ENCODE data around the gene EIF2AK3.

EIF2AK3 gene

DNA sequence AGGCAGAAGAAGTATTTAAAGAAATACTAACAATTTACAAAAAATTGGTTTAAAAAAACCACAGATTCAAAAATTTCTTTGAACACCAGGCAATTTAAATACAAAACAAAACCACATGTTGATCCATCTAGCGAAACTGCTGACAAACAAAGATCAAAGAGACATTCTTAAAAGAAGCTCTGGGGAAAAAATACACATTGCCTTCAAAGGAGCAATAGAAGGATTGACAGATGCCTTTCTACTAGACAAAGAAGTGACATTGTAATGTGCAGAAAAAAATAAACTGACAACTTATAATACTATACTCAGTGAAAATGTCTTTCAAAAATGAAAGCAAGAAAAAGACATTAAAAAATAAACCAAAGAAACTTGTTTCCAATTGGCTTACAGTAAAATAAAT lies 12.6 kb upstream of the EIF2AK3 start:
- H3K79me2 ChIP-seq (ENCODE audit: insufficient read depth, low read length), result no peaks in the 10 kb centered on the region
- H3K27me3 ChIP-seq (ENCODE audit: insufficient read depth, low read length, poor library complexity), result peaks cover 4% of the 10 kb centered on the region
- no peak overlapping the region for H3K27ac ChIP-seq (ENCODE audit: low read length)
- no peaks in the 10 kb centered on the region for H3K9me3 ChIP-seq (ENCODE audit: insufficient read depth, low read length, severe bottlenecking)
- no peak overlapping the region for H3K4me3 ChIP-seq (ENCODE audit: low read depth in 1 of 2, low read length in 2 of 2)
- no peaks in the 10 kb centered on the region for H3K36me3 ChIP-seq (ENCODE audit: insufficient read depth, low read length)
- H2AFZ ChIP-seq (ENCODE audit: low read depth, low read length), result no peak overlapping the region
- H3K9ac ChIP-seq (ENCODE audit: low read depth, low read length), result no peak overlapping the region
- DNase-seq, result no peak
- H3K4me1 ChIP-seq (ENCODE audit: insufficient read depth, low read length), result no peaks in the 10 kb centered on the region
- TF ChIP-seq EZH2 (IDR thresholded peaks at IDR 0.05; ENCODE audit: borderline replicate concordance, low read depth, low read length, severe bottlenecking), result no peak
- no peak for TF ChIP-seq CTCF (IDR thresholded peaks at IDR 0.05; ENCODE audit: borderline replicate concordance, extremely low read depth, low read length, poor library complexity, severe bottlenecking)
- H3K4me2 ChIP-seq (ENCODE audit: insufficient read depth, low read length), result no peak overlapping the region
- H4K20me1 ChIP-seq (ENCODE audit: insufficient read depth, low read length), result no peaks in the 10 kb centered on the region
- no peak for ATAC-seq (ENCODE audit: insufficient read depth, low read depth)

- H3K4me3 ChIP-seq (ENCODE audit: low read depth in 1 of 2, low read length in 2 of 2), result no peak overlapping the region
- H3K9ac ChIP-seq (ENCODE audit: low read depth, low read length), result no peak overlapping the region
- peaks cover 4% of the 10 kb centered on the region for H3K27me3 ChIP-seq (ENCODE audit: insufficient read depth, low read length, poor library complexity)
- DNase-seq (no peak), ATAC-seq (ENCODE audit: insufficient read depth, low read depth) (no peak)
- no peak for TF ChIP-seq CTCF (IDR thresholded peaks at IDR 0.05; ENCODE audit: borderline replicate concordance, extremely low read depth, low read length, poor library complexity, severe bottlenecking)
- TF ChIP-seq EZH2 (IDR thresholded peaks at IDR 0.05; ENCODE audit: borderline replicate concordance, low read depth, low read length, severe bottlenecking), result no peak
- H2AFZ ChIP-seq (ENCODE audit: low read depth, low read length), result no peak overlapping the region
- H3K4me1 ChIP-seq (ENCODE audit: insufficient read depth, low read length), result no peaks in the 10 kb centered on the region
- no peaks in the 10 kb centered on the region for H3K36me3 ChIP-seq (ENCODE audit: insufficient read depth, low read length)
- no peak overlapping the region for H3K4me2 ChIP-seq (ENCODE audit: insufficient read depth, low read length)
- H3K27ac ChIP-seq (ENCODE audit: low read length), result no peak overlapping the region
- no peaks in the 10 kb centered on the region for H3K9me3 ChIP-seq (ENCODE audit: insufficient read depth, low read length, severe bottlenecking)
- H3K79me2 ChIP-seq (ENCODE audit: insufficient read depth, low read length), result no peaks in the 10 kb centered on the region
- H4K20me1 ChIP-seq (ENCODE audit: insufficient read depth, low read length), result no peaks in the 10 kb centered on the region
Measured at GRCh38 chr2:88638743-88639142, 11.5 kb upstream of the EIF2AK3 start.

GRCh38 chr2:88638123-88638650 lies 10.9 kb upstream of the EIF2AK3 start:
- Histone ChIP-seq H3K4me3 (ENCODE audit: low read depth in 1 of 2, low read length in 2 of 2) (no peak overlapping the region), H3K36me3 (ENCODE audit: insufficient read depth, low read length) (no peaks in the 10 kb centered on the region), H3K9me3 (ENCODE audit: insufficient read depth, low read length, severe bottlenecking) (no peaks in the 10 kb centered on the region), H3K9ac (ENCODE audit: low read depth, low read length) (no peak overlapping the region), H2AFZ (ENCODE audit: low read depth, low read length) (no peak overlapping the region), H3K27ac (ENCODE audit: low read length) (no peak overlapping the region), H3K79me2 (ENCODE audit: insufficient read depth, low read length) (no peaks in the 10 kb centered on the region), H4K20me1 (ENCODE audit: insufficient read depth, low read length) (no peaks in the 10 kb centered on the region), H3K27me3 (ENCODE audit: insufficient read depth, low read length, poor library complexity) (peaks cover 4% of the 10 kb centered on the region), H3K4me2 (ENCODE audit: insufficient read depth, low read length) (no peak overlapping the region), H3K4me1 (ENCODE audit: insufficient read depth, low read length) (no peaks in the 10 kb centered on the region)
- ATAC-seq (ENCODE audit: insufficient read depth, low read depth) (no peak), DNase-seq (no peak)
- no peak for TF ChIP-seq CTCF (IDR thresholded peaks at IDR 0.05; ENCODE audit: borderline replicate concordance, extremely low read depth, low read length, poor library complexity, severe bottlenecking)
- no peak for TF ChIP-seq EZH2 (IDR thresholded peaks at IDR 0.05; ENCODE audit: borderline replicate concordance, low read depth, low read length, severe bottlenecking)

DNA sequence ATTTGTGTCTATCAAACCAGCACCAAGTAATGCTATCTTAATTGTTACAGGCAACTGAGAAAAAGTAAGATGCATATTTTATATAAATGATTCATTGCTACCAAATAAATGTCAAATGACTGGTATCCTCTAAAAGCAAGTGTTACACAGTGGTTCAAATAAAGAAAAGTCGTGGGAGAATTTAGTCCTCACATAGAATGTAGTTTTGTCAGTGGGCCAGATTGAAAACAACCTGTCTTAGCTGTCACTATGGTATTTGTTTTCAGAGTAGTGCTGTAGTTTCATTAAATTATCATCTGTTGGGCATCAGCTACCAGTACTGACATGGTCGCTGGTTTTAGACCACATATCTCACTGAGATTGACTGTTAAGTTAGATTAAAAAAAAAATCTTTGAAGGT lies 10.2 kb upstream of the EIF2AK3 start:
- H2AFZ ChIP-seq (ENCODE audit: low read depth, low read length), result no peak overlapping the region
- H3K27me3 ChIP-seq (ENCODE audit: insufficient read depth, low read length, poor library complexity), result peaks cover 4% of the 10 kb centered on the region
- no peaks in the 10 kb centered on the region for H3K4me1 ChIP-seq (ENCODE audit: insufficient read depth, low read length)
- H3K4me2 ChIP-seq (ENCODE audit: insufficient read depth, low read length), result no peak overlapping the region
- H3K36me3 ChIP-seq (ENCODE audit: insufficient read depth, low read length), result no peaks in the 10 kb centered on the region
- ATAC-seq (ENCODE audit: insufficient read depth, low read depth) (no peak), DNase-seq (no peak)
- H3K27ac ChIP-seq (ENCODE audit: low read length), result no peak overlapping the region
- no peak overlapping the region for H3K4me3 ChIP-seq (ENCODE audit: low read depth in 1 of 2, low read length in 2 of 2)
- no peaks in the 10 kb centered on the region for H3K79me2 ChIP-seq (ENCODE audit: insufficient read depth, low read length)
- no peak overlapping the region for H3K9ac ChIP-seq (ENCODE audit: low read depth, low read length)
- no peaks in the 10 kb centered on the region for H3K9me3 ChIP-seq (ENCODE audit: insufficient read depth, low read length, severe bottlenecking)
- no peaks in the 10 kb centered on the region for H4K20me1 ChIP-seq (ENCODE audit: insufficient read depth, low read length)
- no peak for TF ChIP-seq EZH2 (IDR thresholded peaks at IDR 0.05; ENCODE audit: borderline replicate concordance, low read depth, low read length, severe bottlenecking)
- no peak for TF ChIP-seq CTCF (IDR thresholded peaks at IDR 0.05; ENCODE audit: borderline replicate concordance, extremely low read depth, low read length, poor library complexity, severe bottlenecking)
